MM.1S (cell line): ENCODE data around the gene TRPV5.

Experiments
- EZH2 ChIP-seq: fragments of 300-600 bp; sonication (generic); optimal IDR thresholded peaks from 2 replicates; pipeline ENCODE3; 2017; ENCODE audit warnings: low read depth, mild to moderate bottlenecking, antibody characterized with exemption, low read length, mixed read lengths
- EZH2phosphoT487 ChIP-seq: fragments of 300-600 bp; sonication (generic); IDR thresholded peaks from 2 replicates; pipeline ENCODE4 v1.6.1; 2018; ENCODE audit warnings: antibody characterized with exemption, low read length
- TF ChIP-seq, protein P1 (sequence below): fragments of 300-600 bp; sonication (generic); IDR thresholded peaks from 2 replicates; pipeline ENCODE4 v1.5.1; 2016; ENCODE audit warnings: antibody characterized with exemption, low read length, mixed read lengths

DNA sequence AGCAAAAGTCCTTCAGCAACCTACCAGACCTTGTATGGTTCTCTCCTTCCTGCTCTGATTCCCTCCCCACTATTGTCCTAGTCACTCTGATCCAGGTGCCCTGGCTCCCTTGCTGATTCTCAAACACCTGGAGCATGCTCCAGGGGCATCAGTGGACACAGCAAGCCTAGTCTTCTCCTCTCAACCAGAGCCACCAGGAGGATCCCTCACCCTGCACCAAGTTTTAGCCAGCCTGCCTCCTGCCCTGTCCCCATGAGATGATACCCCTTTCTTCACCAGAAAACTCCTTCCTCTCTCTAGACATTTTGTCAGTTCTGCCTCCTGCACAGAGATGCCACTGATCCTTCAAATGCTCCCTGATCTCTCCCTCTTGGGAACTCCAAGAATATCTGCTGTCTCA lies 16.7 kb upstream of the TRPV5 start:
- TF ChIP-seq, protein P1, sequence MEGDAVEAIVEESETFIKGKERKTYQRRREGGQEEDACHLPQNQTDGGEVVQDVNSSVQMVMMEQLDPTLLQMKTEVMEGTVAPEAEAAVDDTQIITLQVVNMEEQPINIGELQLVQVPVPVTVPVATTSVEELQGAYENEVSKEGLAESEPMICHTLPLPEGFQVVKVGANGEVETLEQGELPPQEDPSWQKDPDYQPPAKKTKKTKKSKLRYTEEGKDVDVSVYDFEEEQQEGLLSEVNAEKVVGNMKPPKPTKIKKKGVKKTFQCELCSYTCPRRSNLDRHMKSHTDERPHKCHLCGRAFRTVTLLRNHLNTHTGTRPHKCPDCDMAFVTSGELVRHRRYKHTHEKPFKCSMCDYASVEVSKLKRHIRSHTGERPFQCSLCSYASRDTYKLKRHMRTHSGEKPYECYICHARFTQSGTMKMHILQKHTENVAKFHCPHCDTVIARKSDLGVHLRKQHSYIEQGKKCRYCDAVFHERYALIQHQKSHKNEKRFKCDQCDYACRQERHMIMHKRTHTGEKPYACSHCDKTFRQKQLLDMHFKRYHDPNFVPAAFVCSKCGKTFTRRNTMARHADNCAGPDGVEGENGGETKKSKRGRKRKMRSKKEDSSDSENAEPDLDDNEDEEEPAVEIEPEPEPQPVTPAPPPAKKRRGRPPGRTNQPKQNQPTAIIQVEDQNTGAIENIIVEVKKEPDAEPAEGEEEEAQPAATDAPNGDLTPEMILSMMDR, result no peak
- TF ChIP-seq EZH2phosphoT487 (no peak), EZH2 (no peak)
